Ecto neural progenitor cell (in vitro differentiated cells): ENCODE measurements around the gene NT5DC3.

ENCODE experiments used
- DNase-seq: peaks from one replicate; pipeline ENCODE4 v3.0.0-alpha.2; 2018; ENCODE audit warnings: low spot score

NT5DC3 gene

DNA sequence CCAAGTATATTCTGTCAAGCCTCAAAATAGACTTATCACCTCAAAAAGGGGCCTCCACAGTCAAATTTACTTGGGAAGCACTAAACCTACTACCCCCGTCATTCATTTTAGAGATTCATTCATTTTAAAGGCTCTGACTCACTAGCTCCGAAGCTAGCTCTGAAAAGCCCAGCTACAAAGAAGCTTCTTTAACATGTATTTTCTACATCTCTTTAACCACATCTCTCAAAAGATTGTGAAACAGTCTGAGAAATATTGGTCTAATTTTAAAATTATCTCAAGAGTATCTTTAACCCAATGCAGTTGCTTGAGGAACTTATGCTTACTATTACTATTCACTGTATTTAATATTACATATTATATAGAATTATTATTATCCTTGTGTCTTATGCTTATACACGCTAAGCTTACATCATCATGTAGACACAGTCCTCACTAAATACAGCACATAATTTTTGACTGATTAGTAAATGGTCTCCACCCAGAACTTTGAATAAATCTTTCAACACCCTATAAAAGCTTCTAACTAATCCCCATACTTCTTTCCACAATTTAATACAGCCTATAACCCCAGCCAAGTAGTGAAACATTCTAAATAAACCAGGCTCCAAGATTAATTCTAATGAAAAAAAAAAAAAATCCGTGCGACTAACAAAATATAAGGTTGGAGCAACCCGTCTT is 7.8 kb downstream of the NT5DC3 start:
- DNase-seq = no peak

GRCh38 chr12:103832048-103832997 is 8.7 kb downstream of the NT5DC3 start:
- DNase-seq = no peak

DNA sequence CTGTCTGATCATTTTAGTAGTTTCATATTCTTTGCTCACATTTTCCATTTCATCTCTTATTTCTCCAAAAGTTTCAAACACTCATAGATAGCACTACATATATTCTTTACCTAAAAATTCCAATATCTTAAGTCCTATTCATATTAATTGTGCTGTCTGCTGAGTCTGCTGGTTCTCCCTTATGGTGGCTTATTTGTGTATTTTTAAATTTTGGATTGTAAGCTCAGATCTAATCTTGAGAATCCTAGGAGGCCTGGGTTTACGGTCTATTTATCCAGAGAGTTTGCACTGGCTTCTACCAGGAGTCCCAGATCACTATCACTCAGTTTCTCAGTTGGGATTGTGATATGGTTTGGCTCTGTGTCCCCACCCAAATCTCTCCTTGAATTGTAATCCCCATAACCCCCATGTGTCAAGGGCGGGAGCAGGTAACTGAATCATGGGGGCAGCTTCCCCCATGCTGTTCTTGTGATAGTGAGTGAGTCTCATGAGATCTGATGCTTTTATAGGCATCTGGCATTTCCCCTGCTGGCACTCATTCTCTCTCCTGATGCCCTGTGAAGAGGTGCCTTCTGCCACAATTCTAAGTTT is 10.2 kb downstream of the NT5DC3 start:
- DNase-seq = no peak

- DNase-seq = no peak
Observed at GRCh38 chr12:103830025-103830725, 10.9 kb downstream of the NT5DC3 start.

GRCh38 chr12:103829092-103829491 is 11.9 kb downstream of the NT5DC3 start:
- no peak for DNase-seq

- no peak for DNase-seq
Observed at GRCh38 chr12:103827911-103828391, 13.1 kb downstream of the NT5DC3 start.

DNA sequence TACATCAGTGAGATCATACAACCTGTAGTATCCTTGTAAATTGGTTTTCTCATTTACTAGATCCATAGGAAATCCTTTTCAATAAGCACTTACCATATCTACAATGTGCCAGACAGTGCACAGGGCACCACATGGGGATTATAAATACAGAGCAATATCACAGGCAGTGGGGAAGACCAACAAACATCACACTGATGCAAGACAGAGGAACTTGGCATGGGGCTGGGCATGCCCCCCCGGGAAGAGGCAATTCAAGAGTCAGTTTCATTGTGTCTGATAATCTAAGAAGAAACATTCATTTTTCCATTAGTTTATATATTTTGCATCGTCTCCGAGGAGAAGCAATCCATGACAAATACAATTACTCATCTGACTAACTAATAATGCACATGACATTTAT is 16.2 kb downstream of the NT5DC3 start:
- no peak for DNase-seq

DNA sequence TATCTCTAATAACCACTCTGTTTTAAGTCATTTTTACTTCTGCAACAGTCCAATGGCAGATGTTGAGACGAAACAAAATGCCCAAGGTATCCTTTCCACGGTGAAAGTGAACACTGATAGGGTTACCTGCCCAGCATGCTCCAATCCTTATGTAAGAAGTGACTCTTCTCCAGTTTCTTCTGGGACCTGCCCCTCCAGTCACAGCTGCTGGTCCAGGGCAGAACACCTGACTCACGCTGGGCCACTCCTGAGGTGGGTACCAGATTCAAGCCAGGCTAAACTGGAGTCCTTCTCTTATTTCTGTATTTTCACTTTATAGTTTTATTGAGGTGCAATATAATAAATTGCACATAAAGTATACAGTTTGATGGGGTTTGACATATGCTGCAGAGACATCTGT is 16.7 kb downstream of the NT5DC3 start:
- DNase-seq = no peak

- no peak for DNase-seq
Observed at GRCh38 chr12:103823871-103824270, 17.2 kb downstream of the NT5DC3 start.

DNA sequence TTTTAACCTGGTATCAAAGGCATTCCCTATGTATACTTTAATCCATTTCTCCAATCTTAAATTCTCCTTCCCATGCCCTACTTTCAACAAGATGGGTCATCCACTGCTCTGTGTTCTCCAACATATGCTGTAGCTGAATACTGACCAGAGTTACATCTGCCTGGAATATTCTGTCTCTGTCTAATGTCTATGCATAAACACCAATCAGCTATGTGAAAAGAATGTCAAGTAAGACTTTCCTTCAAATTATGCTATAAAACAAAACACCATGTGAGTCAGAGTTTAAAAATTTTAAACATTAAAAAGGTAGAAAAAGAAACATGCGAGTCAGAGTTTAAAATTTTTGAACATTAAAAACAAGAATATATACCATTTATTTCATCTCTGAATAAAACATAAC is 19.3 kb downstream of the NT5DC3 start:
- DNase-seq = no peak

DNA sequence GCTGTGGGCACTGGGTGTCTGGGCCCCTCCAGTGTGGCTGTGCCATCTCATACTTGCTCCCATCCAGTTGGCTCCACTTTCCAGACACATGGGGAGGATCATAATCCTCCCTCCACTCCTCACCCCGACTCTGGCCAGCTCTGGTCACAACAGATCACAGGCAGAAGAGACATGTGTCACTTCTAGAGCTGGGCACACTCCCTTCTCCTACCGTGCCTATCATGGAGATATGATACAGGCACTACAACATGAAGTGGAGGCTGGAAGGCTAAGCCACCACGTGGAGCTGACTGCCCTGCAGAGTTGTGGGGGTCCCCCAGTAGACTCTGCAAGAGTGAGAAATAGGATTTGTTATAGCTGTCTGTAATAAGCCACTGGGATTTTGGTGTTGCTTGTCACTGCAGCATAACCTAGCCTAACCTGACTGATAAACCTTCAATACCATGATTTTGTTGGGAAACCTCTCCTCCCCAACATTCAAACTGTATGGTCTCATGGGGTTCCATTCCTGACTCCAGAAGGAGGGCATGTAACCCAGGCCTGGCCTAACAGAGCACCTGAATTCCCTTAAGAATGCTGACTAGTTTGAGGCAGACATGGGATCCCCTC is 20.0 kb downstream of the NT5DC3 start:
- DNase-seq = no peak

DNA sequence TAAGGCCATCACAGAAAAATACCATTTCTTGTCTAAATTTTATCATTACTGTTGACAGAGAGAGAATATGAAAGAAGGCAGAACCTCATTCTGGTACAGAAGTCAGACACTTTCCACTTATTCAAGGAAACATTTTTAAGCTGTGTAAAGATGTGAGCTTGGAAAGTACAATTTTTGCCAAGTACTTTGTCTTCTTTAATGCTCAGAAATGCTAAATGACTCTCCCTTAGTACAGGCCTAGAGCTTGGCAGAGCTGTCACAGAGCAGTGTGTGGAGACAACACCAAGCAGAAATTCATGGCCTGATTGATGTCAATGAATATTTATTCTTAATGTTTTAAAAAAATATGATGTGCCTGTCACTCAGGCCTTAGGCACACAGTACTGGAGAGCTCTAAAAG is 20.7 kb downstream of the NT5DC3 start:
- DNase-seq = no peak

GRCh38 chr12:103819892-103820291 is 21.1 kb downstream of the NT5DC3 start:
- DNase-seq = no peak

DNA sequence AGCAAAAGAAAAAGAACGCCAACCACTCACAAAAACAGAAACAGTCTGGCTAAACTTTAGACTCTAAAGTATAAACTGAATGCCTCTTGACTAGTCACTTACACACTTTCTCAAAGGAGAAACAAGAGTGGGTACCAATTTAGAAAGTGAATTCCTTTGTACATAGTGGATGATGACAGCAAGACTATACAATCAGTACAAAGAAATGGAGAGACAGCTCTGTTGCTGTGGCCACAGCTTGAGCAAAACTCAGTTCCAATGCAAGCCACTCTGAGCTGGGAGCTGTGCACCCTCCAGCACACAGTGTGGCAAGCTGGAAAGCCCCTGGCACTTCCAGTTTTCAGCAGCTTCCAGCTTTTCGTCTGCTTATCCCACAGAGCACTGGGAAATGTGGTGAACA is 21.7 kb downstream of the NT5DC3 start:
- no peak for DNase-seq

DNA sequence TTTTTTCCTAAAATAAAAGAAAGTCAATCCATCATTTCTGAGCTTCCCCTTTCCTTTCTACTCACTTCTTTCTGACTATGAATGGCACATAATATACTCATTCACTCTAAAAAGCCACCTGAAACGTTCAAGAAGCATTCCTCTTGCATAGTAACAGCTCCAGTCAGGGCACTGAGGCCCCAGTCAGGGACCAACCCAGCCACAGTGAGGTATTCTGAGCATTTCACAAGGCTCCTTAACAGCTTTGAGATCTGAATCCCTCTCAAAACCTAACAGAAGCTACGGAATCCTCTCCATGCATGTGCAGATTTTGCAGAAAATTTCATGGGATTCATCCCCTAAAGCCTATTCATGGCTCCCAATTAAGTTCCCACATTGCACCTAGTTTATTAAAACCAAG is 23.2 kb downstream of the NT5DC3 start:
- DNase-seq = no peak

DNA sequence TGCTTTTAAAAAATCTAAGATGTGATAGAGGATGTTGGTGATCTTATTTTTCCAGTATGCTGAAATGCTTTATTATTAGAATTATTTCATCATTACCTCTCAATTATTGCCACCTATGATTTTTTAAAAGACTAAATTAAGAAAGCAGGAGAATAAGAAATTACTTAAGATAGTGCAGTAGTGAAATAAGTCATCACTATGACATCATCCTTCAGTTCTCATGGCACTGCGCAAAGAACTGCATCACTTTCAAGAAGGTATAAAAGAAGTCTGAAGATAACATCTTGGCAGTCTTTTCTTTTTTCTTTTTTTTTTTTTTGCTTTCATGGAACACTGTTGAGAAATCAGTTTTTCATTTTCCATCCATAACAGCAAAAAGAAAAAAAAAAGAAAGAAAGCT is 24.4 kb downstream of the NT5DC3 start:
- no peak for DNase-seq

DNA sequence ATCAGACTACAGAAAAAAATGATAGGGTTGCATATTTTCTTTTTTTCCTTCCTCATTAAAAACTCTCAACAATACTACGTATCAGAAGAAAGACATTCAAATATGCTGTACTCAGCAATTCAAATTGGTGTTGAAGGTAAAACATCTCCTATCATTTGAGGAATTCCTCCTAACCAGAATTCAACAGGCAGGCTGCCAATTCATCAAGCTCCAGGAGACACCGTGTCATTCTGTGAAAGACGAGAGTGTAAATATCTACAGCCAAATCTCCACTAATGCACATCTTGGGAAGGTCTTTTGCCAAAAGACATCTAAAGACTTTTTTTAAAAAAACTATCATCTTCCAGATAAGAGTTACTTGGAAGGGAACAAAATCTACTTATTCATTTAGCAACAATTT is 26.6 kb downstream of the NT5DC3 start:
- no peak for DNase-seq

DNA sequence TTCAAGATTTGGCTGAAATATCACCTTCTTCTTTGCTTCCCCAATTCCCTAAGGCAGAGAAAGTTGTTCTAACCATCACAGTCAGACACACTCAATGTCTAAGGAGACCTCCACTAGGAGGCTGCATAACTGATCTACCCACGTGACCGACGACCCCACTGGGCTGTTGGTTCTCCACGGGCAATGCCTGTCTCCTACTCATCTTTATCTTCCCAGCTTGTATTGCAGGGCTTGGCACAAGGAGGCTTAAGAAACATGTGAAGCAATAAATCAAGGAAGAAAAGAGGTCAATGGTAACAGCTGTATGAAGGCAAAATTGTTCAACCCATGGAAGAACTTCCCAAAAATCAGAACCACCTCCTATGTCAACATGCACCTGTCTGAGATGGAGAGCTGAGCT is 27.1 kb downstream of the NT5DC3 start:
- no peak for DNase-seq

DNA sequence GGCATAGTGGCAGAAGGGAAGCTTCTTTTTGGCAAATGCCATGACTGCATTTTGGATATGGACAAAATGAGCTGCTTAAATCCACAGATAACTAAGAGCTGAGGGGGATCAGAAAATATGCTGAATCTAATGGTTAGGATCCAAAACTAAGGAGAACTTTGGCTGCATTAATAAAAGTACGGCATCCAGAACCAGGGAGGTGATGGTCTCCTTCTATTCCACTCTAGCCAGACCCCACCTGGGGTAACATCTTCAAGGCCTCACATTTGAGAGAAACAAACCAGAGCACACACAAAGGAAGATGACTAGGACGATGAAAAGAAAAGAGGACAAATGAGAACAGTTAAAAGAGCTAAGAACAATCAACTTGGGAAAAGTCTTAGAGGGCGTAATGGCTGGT is 27.6 kb downstream of the NT5DC3 start:
- DNase-seq = no peak

- DNase-seq = no peak
Observed at GRCh38 chr12:103812789-103813188, 28.2 kb downstream of the NT5DC3 start.

GRCh38 chr12:103811791-103812190 is 29.2 kb downstream of the NT5DC3 start:
- DNase-seq = no peak

- DNase-seq = no peak
Observed at GRCh38 chr12:103810111-103810510, 30.9 kb downstream of the NT5DC3 start.
